Measurements from ENCODE around the gene TIMP2.
"Not testable (repeated sequence)": the region's sequence is repeated elsewhere in the genome, so short reads cannot be mapped to it uniquely, and the experiment has no call there.

The TIMP2 gene

GRCh38 chr17:78954684-78955083 lies 29.5 kb upstream of the TIMP2 start:
- peak in 1 of 2 donors; percentile 53 for ATAC-seq

DNA sequence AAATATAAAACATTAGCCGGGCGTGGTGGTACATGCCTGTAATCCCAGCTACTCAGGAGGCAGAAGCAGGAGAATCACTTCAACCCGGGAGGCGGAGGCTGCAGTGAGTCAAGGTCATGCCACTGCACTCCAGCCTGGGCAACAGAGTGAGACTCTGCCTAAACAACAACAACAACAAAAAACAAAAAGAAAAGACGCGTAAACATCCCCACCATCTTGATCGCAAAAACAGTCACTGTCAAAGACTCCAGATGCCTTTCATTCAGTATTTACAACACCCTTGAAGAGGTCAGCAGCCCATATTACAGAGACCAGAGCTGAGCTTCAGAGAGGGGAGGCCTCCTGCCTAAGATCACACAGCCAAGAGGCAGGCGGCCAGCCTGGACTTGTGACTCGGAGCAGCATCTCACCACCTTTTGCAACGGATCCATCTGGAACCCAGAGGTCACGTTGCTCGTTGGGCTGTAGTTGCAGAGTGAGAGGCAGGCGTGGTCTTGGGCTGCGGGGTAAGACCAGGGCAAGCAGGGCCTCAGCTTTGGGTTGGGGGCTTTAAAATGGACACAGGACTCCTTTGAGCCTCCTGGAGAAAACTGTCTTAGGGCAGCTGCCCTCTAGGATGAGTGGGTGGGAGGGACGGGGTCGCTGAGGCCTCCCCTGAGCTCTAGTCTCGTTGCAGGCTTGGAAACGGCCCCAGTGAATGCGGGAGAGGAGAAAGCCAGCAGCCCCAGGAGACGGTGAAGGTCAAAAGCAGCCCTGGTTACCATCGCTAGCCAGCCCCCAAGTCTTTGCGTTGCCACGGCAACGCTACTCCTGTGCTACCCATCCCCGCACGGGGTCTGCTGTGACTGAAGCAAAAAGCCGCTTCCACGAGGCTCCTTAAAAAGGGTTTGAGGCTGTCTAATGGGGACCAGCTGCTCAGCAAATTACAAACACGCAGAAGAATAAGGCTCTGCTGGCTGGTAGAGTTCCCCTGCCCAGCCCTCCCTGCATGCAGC lies 28.5 kb upstream of the TIMP2 start:
- no peak for ATAC-seq

GRCh38 chr17:78952706-78953105 lies 27.5 kb upstream of the TIMP2 start:
- no peak for ATAC-seq

- no peak for ATAC-seq
Observed at GRCh38 chr17:78951967-78952551, 26.9 kb upstream of the TIMP2 start.

- no peak for ATAC-seq
Observed at GRCh38 chr17:78950870-78951269, 25.7 kb upstream of the TIMP2 start.

GRCh38 chr17:78947235-78948149 lies 22.3 kb upstream of the TIMP2 start:
- ATAC-seq, result no peak

DNA sequence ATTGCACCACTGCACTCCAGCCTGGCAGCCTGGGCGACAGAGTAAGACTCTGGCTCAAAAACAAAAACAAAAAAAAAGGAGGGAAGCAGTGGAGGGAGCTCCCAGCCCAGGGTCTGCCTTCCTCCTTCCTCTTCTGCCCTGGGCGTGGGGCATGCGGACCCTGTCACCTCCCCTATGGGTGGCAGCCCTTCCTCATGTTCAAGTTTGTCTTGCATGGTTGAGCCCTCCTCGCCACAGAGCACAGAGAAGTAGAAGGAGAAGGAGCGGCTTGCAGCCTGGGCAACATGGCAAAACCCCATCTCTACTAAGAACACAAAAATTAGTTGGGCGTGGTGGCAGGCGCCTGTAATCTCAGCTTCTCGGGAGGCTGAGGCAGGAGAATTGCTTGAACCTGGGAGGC lies 21.4 kb upstream of the TIMP2 start:
- no peak for ATAC-seq

DNA sequence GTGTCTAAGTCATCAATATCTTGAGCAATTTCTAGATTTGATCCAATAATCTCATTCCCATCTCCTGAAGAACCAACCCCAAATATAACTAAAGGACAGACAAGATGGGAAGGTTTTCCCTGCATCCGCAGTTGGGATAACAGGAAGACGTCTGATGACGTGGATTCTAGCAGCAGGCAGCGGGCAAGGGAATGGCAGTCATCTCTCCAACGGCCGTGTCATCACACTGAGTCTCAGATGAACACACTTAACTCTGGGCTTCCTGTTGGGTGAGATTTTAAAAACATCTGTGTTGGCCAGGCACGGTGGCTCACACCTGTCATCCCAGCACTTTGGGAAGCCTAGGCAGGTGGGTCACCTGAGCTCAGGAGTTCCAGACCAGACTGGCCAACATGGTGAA lies 20.9 kb upstream of the TIMP2 start:
- ATAC-seq, result no peak

DNA sequence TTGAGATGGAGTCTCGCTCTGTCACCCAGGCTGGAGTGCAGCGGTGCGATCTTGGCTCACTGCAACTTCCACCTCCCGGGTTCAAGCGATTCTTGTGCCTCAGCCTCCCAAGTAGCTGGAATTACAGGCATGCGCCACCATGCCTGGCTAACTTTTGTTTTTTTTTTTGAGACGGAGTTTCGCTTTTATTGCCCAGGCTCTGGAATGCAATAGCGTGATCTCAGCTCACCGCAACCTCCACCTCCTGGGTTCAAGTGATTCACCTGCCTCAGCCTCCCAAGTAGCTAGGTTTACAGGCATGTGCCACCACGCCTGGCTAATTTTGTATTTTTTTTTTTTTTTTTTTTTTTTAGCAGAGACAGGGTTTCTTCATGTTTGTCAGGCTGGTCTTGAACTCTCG lies 20.3 kb upstream of the TIMP2 start:
- not testable (repeated sequence) for ATAC-seq

DNA sequence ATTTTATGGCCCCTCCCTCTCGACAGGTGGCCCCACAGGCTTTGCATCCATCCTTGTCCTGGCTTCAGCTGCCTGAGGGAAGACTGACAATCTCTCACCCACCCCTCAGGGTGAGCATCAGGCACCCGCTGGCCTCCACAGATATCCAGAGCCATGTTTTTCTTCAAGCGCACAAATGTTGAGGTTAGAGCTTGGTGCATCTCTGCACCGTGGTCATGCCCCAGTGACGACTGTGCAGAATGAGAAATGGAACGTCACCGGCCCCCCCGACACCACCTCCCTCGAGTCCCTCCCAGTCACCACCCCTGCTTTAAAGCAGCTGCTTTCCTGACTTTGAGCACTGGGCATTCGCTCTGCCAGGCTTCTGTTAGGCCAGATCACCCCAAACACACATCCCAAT lies 19.8 kb upstream of the TIMP2 start:
- ATAC-seq, result no peak

- ATAC-seq, result no peak
Observed at GRCh38 chr17:78944026-78944425, 18.8 kb upstream of the TIMP2 start.

GRCh38 chr17:78940708-78941107 lies 15.5 kb upstream of the TIMP2 start:
- ATAC-seq, result no peak

DNA sequence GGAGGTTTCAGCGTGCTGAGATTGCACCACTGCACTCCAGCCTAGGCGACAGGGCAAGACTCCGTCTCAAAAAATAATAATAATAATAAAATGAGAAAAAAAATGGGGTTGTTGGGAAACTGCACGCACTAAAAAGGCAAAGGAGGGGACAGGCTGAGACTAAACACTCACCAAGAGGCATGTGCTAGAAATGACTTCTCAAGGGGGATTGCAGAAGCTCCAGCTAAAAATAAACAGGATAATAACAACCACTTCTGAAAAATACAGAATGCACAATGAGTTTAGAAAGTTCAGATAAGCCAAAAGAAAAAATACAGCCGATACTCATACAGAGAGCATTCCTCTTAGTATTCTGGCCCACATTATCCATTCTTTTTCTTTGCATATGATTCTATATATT lies 15.1 kb upstream of the TIMP2 start:
- ATAC-seq, result no peak

DNA sequence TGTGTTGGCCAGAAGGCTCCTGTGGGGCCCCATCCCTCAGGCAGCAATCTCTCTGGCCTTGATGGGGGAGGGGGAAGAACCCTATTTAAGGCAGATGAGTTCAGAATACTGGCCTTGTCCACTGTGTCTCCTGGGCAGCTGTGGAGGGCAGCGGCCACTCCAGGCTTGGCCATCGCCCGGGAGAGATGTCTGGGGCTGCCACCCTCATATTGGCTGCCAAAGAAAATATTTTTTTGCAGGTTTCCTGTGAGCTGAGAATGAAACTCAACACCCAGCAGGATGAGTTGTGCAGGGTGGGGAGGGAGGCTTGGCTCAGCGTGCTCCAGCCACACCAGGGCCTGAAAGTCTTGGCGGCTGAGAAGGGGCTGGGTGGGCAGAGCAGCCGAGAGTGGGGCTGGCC lies 14.4 kb upstream of the TIMP2 start:
- no peak for ATAC-seq

DNA sequence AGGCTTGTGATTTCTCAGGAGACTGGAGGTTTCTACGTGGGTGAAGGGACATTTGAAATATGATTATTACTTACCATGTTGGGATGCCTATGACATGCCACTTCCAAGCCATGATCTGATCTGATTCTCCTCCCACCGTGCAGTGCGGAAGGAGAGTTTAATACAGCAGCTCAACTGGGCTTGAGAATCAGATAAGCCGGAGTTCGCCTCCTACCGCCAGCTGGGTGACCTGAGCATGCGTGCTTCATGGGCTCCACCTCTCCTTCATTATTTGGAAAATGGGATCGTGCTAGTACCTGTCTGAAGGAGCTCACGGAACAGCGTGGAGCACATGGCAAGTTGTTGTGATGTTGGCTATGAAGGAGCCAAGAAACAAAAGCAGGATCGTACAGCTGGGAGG lies 12.4 kb upstream of the TIMP2 start:
- ATAC-seq, result no peak

GRCh38 chr17:78935419-78936323 lies 10.5 kb upstream of the TIMP2 start:
- ATAC-seq, result no peak

- no peak for ATAC-seq
Observed at GRCh38 chr17:78934681-78935418, 9.7 kb upstream of the TIMP2 start.

DNA sequence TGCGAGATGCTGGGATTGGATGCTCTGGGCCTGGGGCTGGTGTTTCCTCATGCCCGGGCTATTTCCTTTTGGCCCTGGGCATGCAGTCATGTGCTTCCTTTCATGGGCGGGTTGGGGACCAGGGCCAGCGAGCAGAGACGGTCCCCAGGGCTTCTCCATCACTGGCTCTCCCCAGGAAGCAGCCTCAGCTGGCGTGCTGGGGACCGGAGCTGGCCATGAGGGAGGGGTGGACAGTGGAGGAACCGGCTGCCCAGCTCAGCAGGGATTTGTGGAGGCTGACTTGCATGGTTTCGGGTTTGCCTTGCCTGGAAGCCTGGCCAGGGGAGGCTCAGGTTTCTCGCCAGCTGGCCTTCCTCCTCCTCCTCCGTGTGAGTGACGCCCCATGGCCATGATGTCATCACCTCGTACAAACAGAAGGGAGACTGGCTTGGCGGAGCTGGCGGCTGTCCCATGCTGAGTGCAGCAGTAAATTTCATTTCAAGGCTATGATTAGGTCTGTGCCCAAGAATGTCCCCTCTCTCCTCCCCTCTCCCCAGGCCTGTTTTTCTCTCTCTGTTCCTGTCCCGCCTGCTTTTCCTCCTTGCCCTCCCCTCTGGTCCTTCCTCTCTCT lies 8.9 kb upstream of the TIMP2 start:
- ATAC-seq, result no peak

GRCh38 chr17:78933025-78933958 lies 8.1 kb upstream of the TIMP2 start:
- ATAC-seq, result peak; percentile 88 to 96

Data from activated CD4-positive, CD25-positive, alpha-beta regulatory T cell treated with anti-CD3 and anti-CD28 coated beads, Interleukin-2, amount 50 U/mL, for 24 hours (primary cell).